CD4-positive, alpha-beta T cell treated with Interleukin-2 at 100 ng/mL for 4 hours (primary cell): ENCODE measurements around the gene DDO.
A peak's percentile ranks its signal among the peaks of the same experiment; 100 is the strongest.
"Not testable (repeated sequence)": the region's sequence is repeated elsewhere in the genome, so short reads cannot be mapped to it uniquely, and the experiment has no call there.

ENCODE experiments used
- DNase-seq: peaks from one replicate; pipeline ENCODE4 v3.0.0-alpha.2; 2020; ENCODE audit warnings: low spot score

The DDO gene, protein sequence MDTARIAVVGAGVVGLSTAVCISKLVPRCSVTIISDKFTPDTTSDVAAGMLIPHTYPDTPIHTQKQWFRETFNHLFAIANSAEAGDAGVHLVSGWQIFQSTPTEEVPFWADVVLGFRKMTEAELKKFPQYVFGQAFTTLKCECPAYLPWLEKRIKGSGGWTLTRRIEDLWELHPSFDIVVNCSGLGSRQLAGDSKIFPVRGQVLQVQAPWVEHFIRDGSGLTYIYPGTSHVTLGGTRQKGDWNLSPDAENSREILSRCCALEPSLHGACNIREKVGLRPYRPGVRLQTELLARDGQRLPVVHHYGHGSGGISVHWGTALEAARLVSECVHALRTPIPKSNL

GRCh38 chr6:110415086-110415916, at the start of gene DDO:
TSS of gene DDO (minus strand) at chr6:110415575. CDS start at chr6:110413462, 2,113 bp downstream.
- DNase-seq: peak; percentile 4

GRCh38 chr6:110462884-110463481, 47.6 kb upstream of the DDO start:
- no peak for DNase-seq

DNA sequence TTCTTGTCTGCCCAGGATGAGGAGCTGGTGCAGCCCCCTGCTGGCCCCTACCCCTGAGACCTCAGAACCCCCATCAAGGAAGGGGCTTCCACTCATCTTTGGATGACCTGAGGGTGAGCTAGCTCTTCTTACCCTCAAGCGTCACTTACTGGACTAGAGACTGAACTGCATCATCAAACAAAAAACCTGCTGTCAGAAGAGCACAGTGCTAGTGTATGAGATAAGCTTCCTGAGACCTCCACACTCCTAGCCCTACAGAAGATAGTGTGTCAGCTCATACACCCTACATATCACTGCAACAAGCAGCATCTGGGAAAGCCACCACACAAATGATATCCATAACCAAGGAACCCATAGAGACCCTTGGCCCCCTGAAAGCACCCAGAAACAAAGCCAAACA, 46.0 kb upstream of the DDO start:
- no peak for DNase-seq

- DNase-seq: no peak
Observed at GRCh38 chr6:110459137-110459536, 43.8 kb upstream of the DDO start.

DNA sequence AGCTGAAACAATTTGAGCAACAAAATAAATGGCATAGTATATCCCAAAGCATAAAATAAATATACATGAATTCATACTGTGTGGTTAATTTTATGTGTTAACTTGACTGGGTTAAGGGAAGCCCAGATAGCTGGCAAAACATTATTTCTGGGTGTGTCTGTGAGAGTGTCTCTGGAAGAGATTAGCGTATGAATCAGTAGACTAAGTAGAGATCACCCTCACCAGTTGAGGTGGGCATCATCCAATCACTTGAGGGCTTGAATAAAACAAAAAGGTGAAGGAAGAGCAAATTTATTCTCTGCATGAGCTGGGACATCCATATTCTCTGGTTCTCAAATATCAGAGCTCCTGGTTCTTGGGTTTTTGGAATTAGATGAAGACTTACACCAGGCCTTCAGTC, 43.1 kb upstream of the DDO start:
- no peak for DNase-seq

- not testable (repeated sequence) for DNase-seq
Observed at GRCh38 chr6:110457567-110458175, 42.3 kb upstream of the DDO start.

DNA sequence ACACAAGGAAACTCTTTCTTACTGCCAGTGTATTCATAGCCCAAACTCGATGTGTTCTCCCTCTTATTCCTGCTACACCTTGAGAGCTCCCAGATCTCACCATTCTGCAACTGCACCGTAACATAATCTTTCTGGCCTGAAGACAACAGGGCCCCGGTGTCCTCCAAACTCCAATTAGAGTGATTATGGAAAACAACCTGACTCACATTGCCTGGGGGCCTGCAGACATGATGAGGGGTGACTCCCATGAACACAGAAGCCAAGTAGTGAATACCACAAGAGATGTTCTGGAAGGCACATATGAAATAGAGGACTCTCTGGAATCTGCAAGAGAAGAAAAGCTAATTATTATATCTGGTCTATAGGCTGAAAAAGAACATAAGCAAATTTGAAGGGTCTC, 41.3 kb upstream of the DDO start:
- no peak for DNase-seq

DNA sequence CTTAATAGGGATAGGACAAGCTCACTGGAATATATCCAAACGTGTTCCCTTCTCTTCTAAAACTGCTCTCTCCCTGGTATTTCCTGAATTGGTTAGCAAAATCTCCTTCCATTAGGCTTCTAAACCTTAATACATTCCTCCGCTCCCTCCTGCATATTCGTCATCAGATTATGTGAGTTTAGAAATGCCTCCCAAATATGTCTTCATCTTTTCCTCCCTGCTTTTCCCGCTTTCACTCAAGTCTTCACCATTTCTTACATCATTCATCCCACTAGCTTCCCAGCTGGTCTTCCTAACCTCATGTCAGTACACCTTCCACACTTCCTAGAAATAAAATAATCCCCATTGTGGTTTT, 34.1 kb upstream of the DDO start:
- DNase-seq: no peak

DNA sequence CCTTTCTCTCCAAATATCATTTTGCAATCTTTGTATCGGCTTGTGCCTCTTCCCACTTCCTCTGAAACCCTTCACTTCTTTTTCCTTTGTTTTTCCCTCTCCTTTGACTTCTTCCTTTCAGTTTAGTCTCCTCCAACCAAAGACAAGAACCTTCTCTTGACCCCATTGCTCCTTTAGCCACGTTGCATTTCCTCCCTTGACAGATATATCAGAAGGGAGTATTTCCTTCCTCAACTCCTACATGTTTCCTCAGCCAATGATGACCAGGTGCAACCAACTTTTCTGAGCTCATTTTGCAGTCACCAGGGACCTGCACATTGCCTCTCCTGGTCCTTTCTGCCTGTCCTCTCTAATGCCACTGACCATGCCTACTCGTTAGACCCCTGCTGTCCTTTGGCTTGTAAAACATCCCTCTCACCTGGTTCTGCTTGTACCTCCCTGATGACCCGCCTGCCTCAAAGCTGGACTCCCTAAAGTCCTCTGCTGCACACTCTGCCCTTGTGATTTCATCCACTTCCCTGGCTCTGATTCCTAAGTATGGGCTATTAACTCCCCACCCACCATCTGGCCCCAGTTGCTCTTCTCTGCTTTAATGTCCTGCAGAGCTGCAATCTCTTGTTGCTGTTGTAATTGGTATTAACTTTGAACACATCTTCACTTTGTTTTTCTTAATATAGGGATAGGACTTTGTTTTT, 33.6 kb upstream of the DDO start:
- DNase-seq: no peak

DNA sequence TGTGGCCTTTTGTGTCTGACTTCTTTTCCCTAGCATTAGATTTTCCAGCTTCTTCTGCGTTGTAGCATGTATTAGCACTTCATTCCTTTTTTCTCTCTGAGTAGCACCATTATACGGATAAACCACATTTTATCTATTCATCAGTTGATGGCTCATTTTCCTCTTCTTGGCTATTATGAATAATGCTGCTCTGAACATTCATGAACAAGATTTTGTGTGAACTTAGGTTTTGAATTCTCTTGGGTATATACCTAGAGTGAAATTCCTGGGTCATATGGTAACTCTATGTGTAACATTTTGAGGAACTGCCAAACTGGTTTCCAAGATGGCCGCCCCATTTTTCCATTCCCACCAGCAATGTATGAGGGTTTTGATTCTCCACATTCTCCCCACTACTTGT, 32.4 kb upstream of the DDO start:
- DNase-seq: no peak

DNA sequence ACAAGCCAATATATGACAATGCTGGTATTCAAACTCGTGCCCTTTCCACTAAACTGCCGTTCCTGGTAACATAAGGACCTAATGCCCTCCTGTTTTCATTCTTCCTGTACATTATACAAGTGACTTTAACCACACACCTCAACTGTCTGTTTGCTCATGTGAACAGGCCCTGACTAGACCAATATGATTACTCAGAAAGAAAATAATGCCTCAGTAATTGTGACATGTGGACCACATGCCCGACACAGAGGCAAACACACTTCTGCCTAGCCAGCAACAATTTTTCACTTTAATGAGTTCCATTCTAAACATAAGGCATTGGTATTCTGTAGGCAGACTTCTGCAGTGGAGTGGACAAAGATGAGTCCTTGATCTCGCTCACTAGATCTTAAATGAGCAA, 31.0 kb upstream of the DDO start:
- DNase-seq: no peak

- DNase-seq: no peak
Observed at GRCh38 chr6:110440026-110440425, 24.7 kb upstream of the DDO start.

DNA sequence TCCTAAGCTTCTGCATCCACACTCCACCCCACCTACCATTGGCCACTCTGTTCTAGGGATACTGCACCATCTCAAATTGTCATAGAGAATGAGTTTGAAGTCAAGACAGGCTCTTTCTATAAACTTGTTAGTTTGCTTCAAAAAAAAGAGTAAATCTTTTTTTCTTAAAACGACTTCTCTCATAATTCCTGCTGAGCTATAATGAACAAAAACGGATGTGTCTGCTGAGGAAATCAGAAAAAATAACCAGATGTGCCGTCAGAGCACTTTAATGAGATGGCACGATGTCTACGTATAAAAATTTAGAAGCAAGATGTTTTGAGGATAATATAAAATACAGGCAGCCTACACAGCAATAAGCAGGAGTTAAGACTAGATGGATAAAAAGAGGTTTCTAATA, 24.0 kb upstream of the DDO start:
- no peak for DNase-seq

DNA sequence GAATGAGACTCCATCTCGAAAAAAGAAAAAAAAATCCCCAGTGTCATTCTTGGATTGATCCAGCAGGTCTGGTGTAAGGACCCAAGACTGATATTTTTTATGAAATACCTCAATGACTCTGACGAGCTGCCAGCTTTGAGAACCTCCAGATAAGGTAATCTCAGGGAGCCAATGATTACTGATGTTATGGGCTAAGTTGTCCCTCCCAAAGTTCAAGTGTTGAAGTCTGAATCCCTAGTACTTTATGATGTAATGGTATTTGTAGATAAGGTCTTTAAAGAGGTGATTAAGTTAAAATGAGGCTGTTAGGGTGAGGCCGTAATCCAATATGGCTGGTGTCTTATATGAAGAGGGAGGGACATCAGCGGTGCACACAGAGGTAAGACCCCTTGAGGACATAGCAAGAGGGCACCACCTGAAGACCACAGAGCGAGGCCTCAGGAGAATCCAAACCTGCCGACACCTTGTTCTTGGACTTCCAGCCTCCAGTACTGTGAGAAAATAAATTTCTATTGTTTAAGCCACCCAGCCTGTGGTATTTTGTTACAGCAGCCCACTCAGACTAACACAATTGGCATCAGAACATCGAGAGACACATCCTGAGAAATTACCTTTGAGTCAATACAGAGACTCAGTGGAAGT, 19.7 kb upstream of the DDO start:
- DNase-seq: no peak

GRCh38 chr6:110432285-110432900, 17.0 kb upstream of the DDO start:
- no peak for DNase-seq

GRCh38 chr6:110430741-110431140, 15.4 kb upstream of the DDO start:
- DNase-seq: no peak

DNA sequence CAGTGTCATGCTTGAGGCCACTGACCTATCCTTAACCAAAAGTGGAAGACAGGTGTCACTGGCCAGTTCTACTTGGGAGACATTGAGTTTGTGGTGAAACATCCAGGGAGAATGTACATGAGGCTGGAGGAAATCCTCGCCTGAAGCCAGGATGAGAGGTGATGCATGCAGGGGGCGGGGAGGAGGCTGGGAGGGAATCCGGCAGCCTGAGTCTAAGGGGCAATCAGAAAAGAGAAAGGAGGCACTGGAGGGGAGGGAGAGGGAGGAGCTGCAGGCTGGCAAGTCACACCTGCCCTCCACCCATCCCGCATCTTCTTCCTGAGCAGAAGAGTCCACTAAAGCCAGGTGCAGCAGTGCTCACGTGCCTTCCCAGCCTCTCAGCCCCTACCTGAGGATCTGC, 14.9 kb upstream of the DDO start:
- no peak for DNase-seq

- no peak for DNase-seq
Observed at GRCh38 chr6:110428153-110428552, 12.8 kb upstream of the DDO start.

DNA sequence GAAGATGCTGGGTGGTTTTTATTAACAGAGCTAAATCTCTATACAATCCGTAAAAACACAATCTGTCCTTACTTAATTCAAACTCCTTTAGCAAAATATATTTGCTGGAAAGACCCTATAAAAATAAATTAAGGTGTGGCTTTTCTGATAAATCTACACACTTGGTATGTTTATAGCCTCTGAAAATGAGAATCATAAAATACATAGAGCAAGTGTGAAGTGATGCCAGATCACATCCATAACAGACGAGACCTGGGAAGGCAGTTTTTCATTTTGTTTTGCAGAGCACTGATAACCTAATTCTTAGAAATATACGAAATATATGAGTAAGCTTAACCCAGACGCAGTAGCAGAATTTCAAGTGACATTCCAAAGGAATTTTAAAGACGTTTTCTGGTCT, 10.4 kb upstream of the DDO start:
- DNase-seq: no peak

DNA sequence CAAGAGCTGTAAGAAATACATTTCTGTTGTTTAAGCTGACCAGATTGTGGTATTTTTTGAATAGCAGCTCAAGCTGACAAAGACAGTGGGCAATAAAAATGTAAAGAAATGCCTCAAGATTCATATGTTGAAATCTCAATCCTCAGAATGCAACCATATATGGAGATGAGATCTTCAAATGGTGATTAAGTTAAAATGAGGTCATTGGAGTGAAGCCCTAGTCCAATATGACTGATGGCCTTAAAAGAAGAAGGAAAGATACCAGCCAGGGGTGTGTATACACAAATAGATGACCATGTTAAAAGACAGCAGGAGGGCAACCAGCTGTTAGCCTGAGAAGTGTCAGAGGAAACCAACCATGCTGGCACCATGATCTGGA, 7.1 kb upstream of the DDO start:
- no peak for DNase-seq

GRCh38 chr6:110421749-110422443, 6.5 kb upstream of the DDO start:
- DNase-seq: no peak
